ENCODE data around the gene S1PR4. TPM values are rescaled to one million over a fixed set of nuclear protein-coding genes. Genes with fewer than 3 reads are reported as not detected.
"Not testable (repeated sequence)": the region's sequence is repeated elsewhere in the genome, so short reads cannot be mapped to it uniquely, and the experiment has no call there.

S1PR4 gene
- polyA plus RNA-seq, 4 donors, result 0.21 to 0.54 (median 0.32) TPM

DNA sequence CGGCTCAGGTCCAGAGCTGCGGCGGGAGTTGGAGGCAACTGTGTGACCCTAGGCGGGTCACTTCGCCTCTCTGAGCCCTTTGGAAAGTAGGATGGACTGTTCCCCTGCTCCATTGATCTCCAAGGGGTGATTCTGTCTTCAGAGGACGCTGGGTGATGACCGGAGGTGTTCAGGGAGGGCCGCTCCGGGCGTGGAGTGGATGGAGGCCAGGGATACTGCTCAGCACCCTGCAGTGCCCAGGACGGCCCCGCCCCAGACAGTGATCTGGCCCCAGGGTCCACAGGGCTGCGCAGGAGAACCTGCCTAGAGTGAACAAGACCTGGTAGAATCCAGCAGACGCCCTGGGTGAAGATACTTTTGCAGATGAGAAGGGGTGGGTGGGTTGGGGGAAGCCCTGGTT, 14.1 kb downstream of the S1PR4 start:
- DNase-seq (ENCODE audit: low read depth in 4 of 4, low spot score in 3 of 4), result no peak

DNA sequence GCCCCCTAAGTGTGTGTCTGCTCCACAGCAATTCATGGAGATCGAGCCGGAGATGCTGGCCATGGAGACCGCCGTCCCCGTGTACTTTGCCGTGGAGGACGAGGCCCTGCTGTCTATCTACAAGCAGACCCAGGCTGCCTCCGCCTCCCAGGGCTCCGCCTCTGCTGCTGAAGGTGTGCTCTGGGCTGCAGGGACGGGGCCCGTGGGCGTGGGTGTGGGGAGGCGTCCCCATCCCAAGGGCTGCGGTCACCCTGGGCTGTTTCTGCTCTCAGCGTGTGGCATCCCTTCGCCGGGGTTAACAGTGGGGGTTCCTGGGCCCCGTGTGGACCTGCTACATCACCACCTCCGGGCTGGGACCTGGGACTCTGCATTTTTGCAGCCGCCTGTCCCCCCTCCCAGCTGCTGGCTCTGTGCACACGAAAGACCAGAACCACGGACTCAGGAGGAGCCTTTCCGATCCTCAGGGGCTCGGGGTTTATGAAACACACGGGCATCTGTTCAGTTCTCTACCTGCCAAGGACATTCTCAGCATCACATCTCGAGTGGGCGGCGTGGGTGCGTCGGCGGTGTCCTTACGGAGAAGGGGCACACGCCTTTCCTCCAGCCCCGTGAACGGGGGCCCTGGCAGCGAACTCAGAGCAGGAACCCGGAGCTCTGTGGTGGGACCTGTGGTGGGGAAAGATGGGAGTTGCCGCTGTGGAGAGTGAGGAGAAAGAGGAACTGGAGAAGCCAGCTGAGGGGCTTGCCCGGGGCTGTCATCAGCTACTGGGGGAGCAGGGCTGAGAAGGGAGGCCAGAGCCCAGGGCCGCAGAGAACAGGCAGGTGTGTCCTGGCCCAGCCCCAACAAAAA, 14.9 kb downstream of the S1PR4 start:
- no peak for DNase-seq (ENCODE audit: low read depth in 4 of 4, low spot score in 3 of 4)

DNA sequence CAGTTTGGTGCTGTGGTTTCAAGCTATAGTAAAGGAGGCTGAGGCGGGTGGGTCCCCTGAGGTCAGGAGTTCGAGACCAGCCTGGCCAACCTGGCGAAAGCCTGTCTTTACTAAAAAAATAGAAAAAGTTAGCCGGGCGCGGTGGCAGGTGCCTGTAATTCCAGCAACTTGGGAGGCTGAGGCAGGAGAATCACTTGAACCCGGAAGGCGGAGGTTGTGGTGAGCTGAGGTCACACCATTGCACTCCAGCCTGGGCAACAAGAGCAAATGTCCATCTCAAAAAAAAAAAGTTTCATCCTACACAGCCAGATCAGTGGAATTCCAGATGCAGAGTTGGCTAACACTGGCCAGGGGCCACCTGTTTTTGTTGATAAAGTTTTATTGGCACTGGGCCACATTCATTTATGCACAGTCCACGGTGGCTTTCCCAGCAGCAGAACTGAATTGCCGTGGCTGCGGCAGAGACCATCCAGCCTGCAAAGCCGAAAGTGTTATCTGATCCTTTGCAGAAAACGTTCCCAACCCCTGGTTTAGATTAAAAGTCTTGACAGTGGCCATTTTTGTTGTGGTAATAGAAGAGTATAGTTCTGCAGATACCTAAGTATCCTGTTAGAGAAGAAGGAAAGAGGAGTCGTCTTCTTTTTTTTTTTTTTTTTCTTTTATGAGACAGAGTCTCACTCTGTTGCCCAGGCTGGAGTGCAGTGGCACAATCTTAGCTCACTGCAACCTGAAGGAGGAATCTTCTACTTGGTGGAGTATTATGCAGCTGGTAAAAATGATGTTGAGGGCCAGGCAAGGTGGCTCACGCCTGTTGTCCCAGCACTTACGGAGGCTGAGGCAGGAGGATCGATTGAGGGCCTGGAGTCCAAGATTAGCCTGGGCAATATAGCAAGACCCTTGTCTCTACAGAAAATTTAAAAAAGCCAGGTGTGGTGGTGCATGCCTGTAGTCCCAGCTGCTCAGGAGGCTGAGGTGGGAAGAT, 15.8 kb downstream of the S1PR4 start:
- no peak for DNase-seq (ENCODE audit: low read depth in 4 of 4, low spot score in 3 of 4)

GRCh38 chr19:3196064-3196932, 17.7 kb downstream of the S1PR4 start:
- no peak for DNase-seq (ENCODE audit: low read depth in 4 of 4, low spot score in 3 of 4)

- no peak for DNase-seq (ENCODE audit: low read depth in 4 of 4, low spot score in 3 of 4)
Measured at GRCh38 chr19:3196933-3197205, 18.3 kb downstream of the S1PR4 start.

GRCh38 chr19:3198901-3199700, 20.5 kb downstream of the S1PR4 start:
- DNase-seq (ENCODE audit: low read depth in 4 of 4, low spot score in 3 of 4), result no peak

DNA sequence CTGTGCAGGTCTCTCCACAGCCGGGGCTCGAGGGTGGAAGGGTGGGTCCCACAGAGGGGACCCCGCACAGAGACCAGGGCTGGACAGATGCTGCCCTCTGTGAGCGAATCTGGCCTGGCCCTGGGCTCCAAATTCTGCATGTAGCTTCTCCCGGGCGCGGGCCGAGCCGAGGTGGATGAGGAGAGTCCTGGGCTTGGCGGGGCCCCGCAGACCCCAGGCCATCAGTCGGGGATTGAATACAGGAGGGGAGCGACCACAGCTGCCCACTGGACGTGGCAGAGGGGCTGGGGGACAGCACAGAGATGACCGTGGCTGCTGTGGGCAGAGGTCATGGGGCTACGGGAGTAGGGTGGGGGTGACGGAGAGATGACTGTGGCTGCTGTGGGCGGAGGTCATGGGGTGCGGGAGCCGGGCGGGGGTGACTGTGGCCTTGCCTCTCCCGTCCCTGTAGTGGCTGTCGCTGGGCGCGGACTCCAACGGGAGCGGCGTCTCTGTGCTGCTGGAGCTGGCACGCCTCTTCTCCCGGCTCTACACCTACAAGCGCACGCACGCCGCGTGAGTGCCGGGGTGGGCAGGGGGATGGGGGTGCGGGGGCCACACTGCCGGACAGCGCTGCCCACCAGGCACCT, 22.6 kb downstream of the S1PR4 start:
- no peak for DNase-seq (ENCODE audit: low read depth in 4 of 4, low spot score in 3 of 4)

DNA sequence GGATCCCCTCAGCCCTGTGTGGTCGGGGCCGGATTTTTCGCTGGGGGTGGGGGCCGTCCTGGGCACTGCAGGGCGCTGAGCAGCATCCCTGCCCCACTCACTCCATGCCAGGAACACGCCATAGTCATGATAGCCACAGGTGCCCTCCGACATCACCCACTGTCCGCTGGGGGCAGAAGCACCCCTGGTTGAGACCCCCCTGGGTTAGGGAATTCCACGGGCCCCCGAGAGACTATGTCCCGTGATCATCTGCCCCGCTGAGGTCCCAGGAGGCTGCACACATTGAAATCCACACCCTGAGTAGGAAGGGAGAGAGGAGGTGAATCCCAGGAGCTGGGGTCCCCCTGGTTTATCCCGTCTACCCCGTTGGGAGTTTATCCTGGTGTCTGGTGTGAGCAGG, 23.3 kb downstream of the S1PR4 start:
- no peak for DNase-seq (ENCODE audit: low read depth in 4 of 4, low spot score in 3 of 4)

GRCh38 chr19:3202346-3202745, 23.8 kb downstream of the S1PR4 start:
- DNase-seq (ENCODE audit: low read depth in 4 of 4, low spot score in 3 of 4), result no peak

DNA sequence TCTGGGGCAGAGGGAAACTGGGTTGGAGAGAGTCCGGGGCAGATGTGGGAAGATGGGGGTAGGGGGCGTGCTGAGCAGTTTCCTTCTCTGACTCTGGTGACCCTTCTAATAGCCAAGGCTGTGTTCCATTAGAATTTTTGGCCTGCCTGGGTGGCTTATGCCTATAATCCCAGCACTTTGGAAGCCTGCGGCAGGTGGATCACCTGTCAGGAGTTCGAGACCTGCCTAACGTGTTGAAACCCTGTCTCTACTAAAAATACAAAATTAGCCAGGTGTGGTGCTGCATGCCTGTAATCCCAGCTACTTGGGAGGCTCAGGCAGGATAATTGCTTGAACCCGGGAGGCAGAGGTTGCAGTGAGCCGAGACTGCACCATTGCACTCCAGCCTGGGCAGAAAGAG, 24.3 kb downstream of the S1PR4 start:
- DNase-seq (ENCODE audit: low read depth in 4 of 4, low spot score in 3 of 4), result not testable (repeated sequence)

GRCh38 chr19:3203805-3204645, 25.5 kb downstream of the S1PR4 start:
- DNase-seq (ENCODE audit: low read depth in 4 of 4, low spot score in 3 of 4), result no peak

DNA sequence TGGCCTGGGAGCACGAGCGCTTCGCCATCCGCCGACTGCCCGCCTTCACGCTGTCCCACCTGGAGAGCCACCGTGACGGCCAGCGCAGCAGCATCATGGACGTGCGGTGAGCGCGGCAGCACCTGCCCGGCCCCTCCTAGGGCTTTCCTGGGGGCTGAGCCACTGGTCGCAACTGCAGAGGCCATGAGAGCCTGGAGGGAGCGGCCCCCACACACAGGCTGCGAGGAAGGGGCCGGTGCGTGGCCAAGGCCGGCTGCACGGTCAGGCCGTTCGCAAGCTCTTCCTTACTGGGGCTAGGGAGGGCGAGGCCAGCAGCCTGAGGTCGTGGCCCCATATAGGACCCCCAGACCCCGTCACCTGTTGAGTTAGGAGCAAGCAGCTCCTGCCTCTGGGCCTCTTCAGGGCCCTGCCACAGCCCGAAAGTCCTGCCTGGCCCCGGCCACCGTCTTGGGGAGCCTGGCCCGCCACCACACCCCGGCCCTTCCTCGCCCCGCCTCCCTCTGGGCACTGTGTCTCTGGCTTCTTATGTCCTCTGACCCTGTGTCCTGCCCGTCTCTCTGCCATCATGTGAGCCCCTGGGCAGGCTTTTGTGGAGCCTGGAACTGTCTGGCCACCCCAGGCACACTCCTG, 26.2 kb downstream of the S1PR4 start:
- DNase-seq (ENCODE audit: low read depth in 4 of 4, low spot score in 3 of 4), result no peak

- DNase-seq (ENCODE audit: low read depth in 4 of 4, low spot score in 3 of 4), result no peak
Measured at GRCh38 chr19:3206216-3206953, 27.8 kb downstream of the S1PR4 start.

- DNase-seq (ENCODE audit: low read depth in 4 of 4, low spot score in 3 of 4), result no peak
Measured at GRCh38 chr19:3207461-3208242, 29.1 kb downstream of the S1PR4 start.

GRCh38 chr19:3208317-3209207, 30.0 kb downstream of the S1PR4 start:
- DNase-seq (ENCODE audit: low read depth in 4 of 4, low spot score in 3 of 4), result no peak
